Bone marrow (tissue), 2 donors: ENCODE data around the gene NEK7.
"Not testable (repeated sequence)": the region's sequence is repeated elsewhere in the genome, so short reads cannot be mapped to it uniquely, and the experiment has no call there.

ENCODE experiments used
- DNase-seq, 2 donors: peaks; one replicate each; lab custom pipeline; 2025; lab: John Stamatoyannopoulos, UW

Gene NEK7

GRCh38 chr1:198156745-198157240 is at the start of gene NEK7:
Gene NEK7, plus strand, starts transcription at chr1:198156998. Its CDS starts 75,583 bp downstream, at chr1:198232581.
- DNase-seq: peak in 1 of 2 donors; percentile 72

GRCh38 chr1:198107091-198107501 is 49.7 kb upstream of the NEK7 start:
- no peak for DNase-seq

GRCh38 chr1:198108636-198109370 is 48.0 kb upstream of the NEK7 start:
- no peak for DNase-seq

- DNase-seq: no peak
Measured at GRCh38 chr1:198109371-198109715, 47.5 kb upstream of the NEK7 start.

- DNase-seq: no peak
Measured at GRCh38 chr1:198113342-198113750, 43.5 kb upstream of the NEK7 start.

GRCh38 chr1:198116069-198116468 is 40.7 kb upstream of the NEK7 start:
- no peak for DNase-seq

GRCh38 chr1:198116469-198116868 is 40.3 kb upstream of the NEK7 start:
- no peak for DNase-seq

- DNase-seq: no peak
Measured at GRCh38 chr1:198117267-198117666, 39.5 kb upstream of the NEK7 start.

- DNase-seq: no peak
Measured at GRCh38 chr1:198118134-198118533, 38.7 kb upstream of the NEK7 start.

GRCh38 chr1:198119906-198120305 is 36.9 kb upstream of the NEK7 start:
- no peak for DNase-seq

- no peak for DNase-seq
Measured at GRCh38 chr1:198121056-198121826, 35.6 kb upstream of the NEK7 start.

GRCh38 chr1:198122693-198123092 is 34.1 kb upstream of the NEK7 start:
- no peak for DNase-seq

- DNase-seq: no peak
Measured at GRCh38 chr1:198123133-198123532, 33.7 kb upstream of the NEK7 start.

GRCh38 chr1:198124673-198125072 is 32.1 kb upstream of the NEK7 start:
- DNase-seq: no peak

GRCh38 chr1:198125995-198126735 is 30.6 kb upstream of the NEK7 start:
- DNase-seq: no peak

- DNase-seq: no peak
Measured at GRCh38 chr1:198128533-198128932, 28.3 kb upstream of the NEK7 start.

- DNase-seq: not testable (repeated sequence)
Measured at GRCh38 chr1:198130053-198130452, 26.7 kb upstream of the NEK7 start.

GRCh38 chr1:198132060-198132781 is 24.6 kb upstream of the NEK7 start:
- DNase-seq: no peak

GRCh38 chr1:198134252-198134651 is 22.5 kb upstream of the NEK7 start:
- no peak for DNase-seq

GRCh38 chr1:198135366-198135765 is 21.4 kb upstream of the NEK7 start:
- DNase-seq: no peak

GRCh38 chr1:198141668-198142351 is 15.0 kb upstream of the NEK7 start:
- no peak for DNase-seq
